Measurements from ENCODE around the gene PLPPR4.

Gene PLPPR4, protein sequence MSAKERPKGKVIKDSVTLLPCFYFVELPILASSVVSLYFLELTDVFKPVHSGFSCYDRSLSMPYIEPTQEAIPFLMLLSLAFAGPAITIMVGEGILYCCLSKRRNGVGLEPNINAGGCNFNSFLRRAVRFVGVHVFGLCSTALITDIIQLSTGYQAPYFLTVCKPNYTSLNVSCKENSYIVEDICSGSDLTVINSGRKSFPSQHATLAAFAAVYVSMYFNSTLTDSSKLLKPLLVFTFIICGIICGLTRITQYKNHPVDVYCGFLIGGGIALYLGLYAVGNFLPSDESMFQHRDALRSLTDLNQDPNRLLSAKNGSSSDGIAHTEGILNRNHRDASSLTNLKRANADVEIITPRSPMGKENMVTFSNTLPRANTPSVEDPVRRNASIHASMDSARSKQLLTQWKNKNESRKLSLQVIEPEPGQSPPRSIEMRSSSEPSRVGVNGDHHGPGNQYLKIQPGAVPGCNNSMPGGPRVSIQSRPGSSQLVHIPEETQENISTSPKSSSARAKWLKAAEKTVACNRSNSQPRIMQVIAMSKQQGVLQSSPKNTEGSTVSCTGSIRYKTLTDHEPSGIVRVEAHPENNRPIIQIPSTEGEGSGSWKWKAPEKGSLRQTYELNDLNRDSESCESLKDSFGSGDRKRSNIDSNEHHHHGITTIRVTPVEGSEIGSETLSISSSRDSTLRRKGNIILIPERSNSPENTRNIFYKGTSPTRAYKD

GRCh38 chr1:99264201-99265021, at the start of gene PLPPR4:
TSS of gene PLPPR4 (plus strand) at chr1:99264492. CDS start at chr1:99264594, 102 bp downstream.
- peaks cover 2% of the 10 kb centered on the region for H3K27me3 ChIP-seq (ENCODE audit: control insufficient read depth, insufficient read depth, low read length)
- peak within 1 kb of the TSS; percentile 62 for H3K4me3 ChIP-seq (ENCODE audit: low read length)
- H3K9ac ChIP-seq (ENCODE audit: low read length), result no peak within 1 kb of the TSS
- no peaks in the 10 kb centered on the region for H3K36me3 ChIP-seq (ENCODE audit: control insufficient read depth, insufficient read depth, low read length)
- H3K27ac ChIP-seq (ENCODE audit: low read depth, low read length), result no peak within 1 kb of the TSS
- H3K4me1 ChIP-seq (ENCODE audit: control insufficient read depth, insufficient read depth, low read length), result no peaks in the 10 kb centered on the region

- H3K27ac ChIP-seq (ENCODE audit: low read depth, low read length), result no peak overlapping the region
- no peaks in the 10 kb centered on the region for H3K27me3 ChIP-seq (ENCODE audit: control insufficient read depth, insufficient read depth, low read length)
- no peak overlapping the region for H3K9ac ChIP-seq (ENCODE audit: low read length)
- no peak overlapping the region for H3K4me3 ChIP-seq (ENCODE audit: low read length)
- no peaks in the 10 kb centered on the region for H3K4me1 ChIP-seq (ENCODE audit: control insufficient read depth, insufficient read depth, low read length)
- no peaks in the 10 kb centered on the region for H3K36me3 ChIP-seq (ENCODE audit: control insufficient read depth, insufficient read depth, low read length)
Measured at GRCh38 chr1:99216956-99217355, 47.3 kb upstream of the PLPPR4 start.

GRCh38 chr1:99217599-99217998, 46.7 kb upstream of the PLPPR4 start:
- Histone ChIP-seq H3K27me3 (ENCODE audit: control insufficient read depth, insufficient read depth, low read length) (no peaks in the 10 kb centered on the region), H3K9ac (ENCODE audit: low read length) (no peak overlapping the region), H3K4me3 (ENCODE audit: low read length) (no peak overlapping the region), H3K27ac (ENCODE audit: low read depth, low read length) (no peak overlapping the region), H3K4me1 (ENCODE audit: control insufficient read depth, insufficient read depth, low read length) (no peaks in the 10 kb centered on the region), H3K36me3 (ENCODE audit: control insufficient read depth, insufficient read depth, low read length) (no peaks in the 10 kb centered on the region)

DNA sequence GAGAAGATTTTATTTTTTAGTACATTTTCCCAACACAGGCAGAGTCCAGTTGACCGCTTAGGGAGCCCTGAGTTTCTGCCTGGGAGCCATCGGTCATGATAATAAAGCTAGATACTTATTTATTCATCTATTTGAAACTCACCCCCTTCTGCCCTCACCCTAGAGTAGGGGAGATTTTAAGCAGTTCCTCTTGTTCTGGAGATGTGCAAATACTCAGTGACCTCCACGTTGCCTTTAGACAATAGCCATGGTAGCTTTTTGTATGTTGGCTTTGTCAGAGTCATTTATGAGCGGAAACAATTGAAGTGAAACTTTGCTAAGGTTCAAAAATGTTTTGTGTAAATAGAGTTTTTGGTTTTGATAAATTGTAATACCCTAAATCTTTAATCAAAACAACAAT, 45.7 kb upstream of the PLPPR4 start:
- Histone ChIP-seq H3K9ac (ENCODE audit: low read length) (no peak overlapping the region), H3K4me3 (ENCODE audit: low read length) (no peak overlapping the region), H3K36me3 (ENCODE audit: control insufficient read depth, insufficient read depth, low read length) (no peaks in the 10 kb centered on the region), H3K27ac (ENCODE audit: low read depth, low read length) (no peak overlapping the region), H3K27me3 (ENCODE audit: control insufficient read depth, insufficient read depth, low read length) (no peaks in the 10 kb centered on the region), H3K4me1 (ENCODE audit: control insufficient read depth, insufficient read depth, low read length) (no peaks in the 10 kb centered on the region)

- H3K36me3 ChIP-seq (ENCODE audit: control insufficient read depth, insufficient read depth, low read length), result no peaks in the 10 kb centered on the region
- H3K27me3 ChIP-seq (ENCODE audit: control insufficient read depth, insufficient read depth, low read length), result no peaks in the 10 kb centered on the region
- H3K4me1 ChIP-seq (ENCODE audit: control insufficient read depth, insufficient read depth, low read length), result no peaks in the 10 kb centered on the region
- no peak overlapping the region for H3K9ac ChIP-seq (ENCODE audit: low read length)
- H3K27ac ChIP-seq (ENCODE audit: low read depth, low read length), result no peak overlapping the region
- H3K4me3 ChIP-seq (ENCODE audit: low read length), result no peak overlapping the region
Measured at GRCh38 chr1:99218999-99219398, 45.3 kb upstream of the PLPPR4 start.

DNA sequence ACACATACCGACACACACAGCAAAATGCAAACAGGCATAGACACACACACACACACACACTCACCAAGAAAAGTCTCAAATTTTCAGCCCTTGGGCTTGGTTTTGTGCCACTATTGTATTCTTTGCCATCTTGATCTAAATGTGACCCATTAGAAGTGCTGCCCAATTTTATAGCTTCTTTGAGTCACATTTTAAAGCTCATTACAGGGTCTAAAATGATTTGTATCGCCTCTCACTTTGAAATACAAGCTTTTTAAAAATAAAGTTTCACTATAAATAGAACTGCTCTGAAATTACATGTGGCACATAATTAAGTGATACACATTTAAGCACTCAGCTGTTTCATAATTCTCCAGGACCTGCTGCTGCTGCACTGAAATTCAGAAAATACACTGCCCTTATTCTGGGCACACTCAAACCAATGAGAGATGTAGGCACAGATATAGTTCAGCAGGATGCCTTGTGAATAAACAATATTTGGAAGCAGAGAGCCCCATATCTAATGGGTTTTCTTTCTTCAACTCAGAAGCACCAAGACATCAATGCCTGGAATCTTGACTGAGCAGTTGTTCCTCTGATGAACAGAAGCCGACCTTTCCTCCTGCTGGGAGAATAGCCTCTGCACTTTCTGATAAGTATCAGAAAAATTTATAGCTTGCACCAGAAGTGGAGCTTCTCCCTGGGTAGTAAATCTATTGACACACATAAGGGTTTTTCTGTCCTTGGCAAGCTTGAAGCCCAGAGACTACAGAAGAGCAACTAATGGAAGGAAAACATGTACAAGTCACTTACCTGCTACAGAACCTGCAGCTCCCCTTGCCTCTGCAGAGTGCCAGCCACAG, 37.0 kb upstream of the PLPPR4 start:
- Histone ChIP-seq H3K9ac (ENCODE audit: low read length) (no peak overlapping the region), H3K27me3 (ENCODE audit: control insufficient read depth, insufficient read depth, low read length) (no peaks in the 10 kb centered on the region), H3K4me3 (ENCODE audit: low read length) (no peak overlapping the region), H3K4me1 (ENCODE audit: control insufficient read depth, insufficient read depth, low read length) (no peaks in the 10 kb centered on the region), H3K36me3 (ENCODE audit: control insufficient read depth, insufficient read depth, low read length) (no peaks in the 10 kb centered on the region), H3K27ac (ENCODE audit: low read depth, low read length) (no peak overlapping the region)

- Histone ChIP-seq H3K27ac (ENCODE audit: low read depth, low read length) (no peak overlapping the region), H3K4me1 (ENCODE audit: control insufficient read depth, insufficient read depth, low read length) (no peaks in the 10 kb centered on the region), H3K36me3 (ENCODE audit: control insufficient read depth, insufficient read depth, low read length) (no peaks in the 10 kb centered on the region), H3K4me3 (ENCODE audit: low read length) (no peak overlapping the region), H3K9ac (ENCODE audit: low read length) (no peak overlapping the region), H3K27me3 (ENCODE audit: control insufficient read depth, insufficient read depth, low read length) (no peaks in the 10 kb centered on the region)
Measured at GRCh38 chr1:99228153-99228552, 36.1 kb upstream of the PLPPR4 start.

DNA sequence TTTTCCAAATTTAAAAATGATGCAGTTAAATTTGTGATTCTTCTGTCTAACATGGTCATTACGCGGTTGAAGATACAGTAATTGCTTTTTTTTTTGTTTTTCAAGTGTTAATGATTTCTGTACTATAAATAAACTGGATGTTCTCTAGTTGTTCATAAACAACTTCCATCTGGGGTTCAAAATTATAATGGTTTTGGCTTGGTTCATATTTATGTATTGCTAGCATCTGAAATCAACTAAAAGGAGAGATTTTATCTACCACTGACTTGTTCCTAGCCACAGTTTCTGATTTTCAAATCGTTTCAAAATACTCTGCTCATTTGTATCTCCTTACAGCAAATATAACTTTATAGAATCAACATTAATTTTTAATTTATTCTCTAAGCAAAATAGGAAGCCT, 35.2 kb upstream of the PLPPR4 start:
- Histone ChIP-seq H3K4me3 (ENCODE audit: low read length) (no peak overlapping the region), H3K27me3 (ENCODE audit: control insufficient read depth, insufficient read depth, low read length) (no peaks in the 10 kb centered on the region), H3K36me3 (ENCODE audit: control insufficient read depth, insufficient read depth, low read length) (no peaks in the 10 kb centered on the region), H3K9ac (ENCODE audit: low read length) (no peak overlapping the region), H3K4me1 (ENCODE audit: control insufficient read depth, insufficient read depth, low read length) (no peaks in the 10 kb centered on the region), H3K27ac (ENCODE audit: low read depth, low read length) (no peak overlapping the region)

- H3K4me3 ChIP-seq (ENCODE audit: low read length), result no peak overlapping the region
- H3K27me3 ChIP-seq (ENCODE audit: control insufficient read depth, insufficient read depth, low read length), result no peaks in the 10 kb centered on the region
- H3K9ac ChIP-seq (ENCODE audit: low read length), result no peak overlapping the region
- no peaks in the 10 kb centered on the region for H3K36me3 ChIP-seq (ENCODE audit: control insufficient read depth, insufficient read depth, low read length)
- H3K4me1 ChIP-seq (ENCODE audit: control insufficient read depth, insufficient read depth, low read length), result no peaks in the 10 kb centered on the region
- H3K27ac ChIP-seq (ENCODE audit: low read depth, low read length), result no peak overlapping the region
Measured at GRCh38 chr1:99230695-99231094, 33.6 kb upstream of the PLPPR4 start.

DNA sequence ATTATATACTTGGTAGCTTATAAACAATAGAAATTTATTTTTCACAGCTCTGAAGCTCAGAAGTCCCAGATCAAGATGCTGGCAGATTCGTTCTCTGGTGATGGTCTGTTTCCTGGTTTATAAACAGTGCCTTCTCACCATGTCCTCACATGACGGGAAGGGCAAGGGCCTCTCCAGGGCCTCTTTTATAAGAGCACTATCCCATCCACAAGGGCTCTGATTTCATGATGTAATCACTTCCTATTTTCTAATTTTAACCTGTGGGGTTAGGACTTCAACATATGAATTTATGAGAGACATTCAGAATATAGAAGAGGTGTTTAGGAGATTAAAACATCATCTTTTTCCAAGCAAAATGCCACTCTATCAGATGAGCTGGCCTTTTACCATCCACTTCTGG, 32.1 kb upstream of the PLPPR4 start:
- Histone ChIP-seq H3K36me3 (ENCODE audit: control insufficient read depth, insufficient read depth, low read length) (no peaks in the 10 kb centered on the region), H3K4me1 (ENCODE audit: control insufficient read depth, insufficient read depth, low read length) (no peaks in the 10 kb centered on the region), H3K9ac (ENCODE audit: low read length) (no peak overlapping the region), H3K4me3 (ENCODE audit: low read length) (no peak overlapping the region), H3K27ac (ENCODE audit: low read depth, low read length) (no peak overlapping the region), H3K27me3 (ENCODE audit: control insufficient read depth, insufficient read depth, low read length) (no peaks in the 10 kb centered on the region)

- no peak overlapping the region for H3K27ac ChIP-seq (ENCODE audit: low read depth, low read length)
- H3K9ac ChIP-seq (ENCODE audit: low read length), result no peak overlapping the region
- H3K4me3 ChIP-seq (ENCODE audit: low read length), result no peak overlapping the region
- no peaks in the 10 kb centered on the region for H3K36me3 ChIP-seq (ENCODE audit: control insufficient read depth, insufficient read depth, low read length)
- no peaks in the 10 kb centered on the region for H3K27me3 ChIP-seq (ENCODE audit: control insufficient read depth, insufficient read depth, low read length)
- H3K4me1 ChIP-seq (ENCODE audit: control insufficient read depth, insufficient read depth, low read length), result no peaks in the 10 kb centered on the region
Measured at GRCh38 chr1:99233446-99233845, 30.8 kb upstream of the PLPPR4 start.

GRCh38 chr1:99236756-99237155, 27.5 kb upstream of the PLPPR4 start:
- no peak overlapping the region for H3K4me3 ChIP-seq (ENCODE audit: low read length)
- no peaks in the 10 kb centered on the region for H3K36me3 ChIP-seq (ENCODE audit: control insufficient read depth, insufficient read depth, low read length)

More at GRCh38 chr1:99236756-99237155, 27.5 kb upstream of the PLPPR4 start:
- Histone ChIP-seq H3K4me1 (ENCODE audit: control insufficient read depth, insufficient read depth, low read length) (no peaks in the 10 kb centered on the region), H3K9ac (ENCODE audit: low read length) (no peak overlapping the region), H3K27me3 (ENCODE audit: control insufficient read depth, insufficient read depth, low read length) (no peaks in the 10 kb centered on the region), H3K27ac (ENCODE audit: low read depth, low read length) (no peak overlapping the region)

All from rectal smooth muscle tissue (tissue), 1 donor.